ENCODE results near the gene HOMEZ.
"Not testable (repeated sequence)": the region's sequence is repeated elsewhere in the genome, so short reads cannot be mapped to it uniquely, and the experiment has no call there.

Gene HOMEZ

DNA sequence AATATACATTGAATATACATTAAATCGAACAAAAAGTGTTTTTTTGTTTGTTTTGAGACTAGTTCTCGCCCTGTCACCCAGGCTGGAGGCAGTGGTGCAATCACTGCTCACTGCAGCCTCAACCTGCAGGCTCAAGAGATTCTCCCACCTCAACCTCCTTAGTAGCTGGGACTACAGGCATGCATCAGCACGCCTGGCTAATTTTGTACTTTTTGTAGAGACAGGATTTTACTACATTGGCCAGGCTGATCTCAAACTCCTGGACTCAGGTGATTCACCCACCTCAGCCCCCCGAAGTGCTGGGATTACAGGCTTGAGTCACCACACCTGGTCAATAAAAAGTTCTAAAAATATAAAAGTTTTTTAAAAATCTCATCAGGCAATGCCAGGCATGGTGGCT, 58.4 kb downstream of the HOMEZ start:
- no peak overlapping the region for H3K4me3 ChIP-seq (ENCODE audit: low read depth, low read length)
- no peak for DNase-seq (ENCODE audit: low read depth)
- TF ChIP-seq, protein P1, sequence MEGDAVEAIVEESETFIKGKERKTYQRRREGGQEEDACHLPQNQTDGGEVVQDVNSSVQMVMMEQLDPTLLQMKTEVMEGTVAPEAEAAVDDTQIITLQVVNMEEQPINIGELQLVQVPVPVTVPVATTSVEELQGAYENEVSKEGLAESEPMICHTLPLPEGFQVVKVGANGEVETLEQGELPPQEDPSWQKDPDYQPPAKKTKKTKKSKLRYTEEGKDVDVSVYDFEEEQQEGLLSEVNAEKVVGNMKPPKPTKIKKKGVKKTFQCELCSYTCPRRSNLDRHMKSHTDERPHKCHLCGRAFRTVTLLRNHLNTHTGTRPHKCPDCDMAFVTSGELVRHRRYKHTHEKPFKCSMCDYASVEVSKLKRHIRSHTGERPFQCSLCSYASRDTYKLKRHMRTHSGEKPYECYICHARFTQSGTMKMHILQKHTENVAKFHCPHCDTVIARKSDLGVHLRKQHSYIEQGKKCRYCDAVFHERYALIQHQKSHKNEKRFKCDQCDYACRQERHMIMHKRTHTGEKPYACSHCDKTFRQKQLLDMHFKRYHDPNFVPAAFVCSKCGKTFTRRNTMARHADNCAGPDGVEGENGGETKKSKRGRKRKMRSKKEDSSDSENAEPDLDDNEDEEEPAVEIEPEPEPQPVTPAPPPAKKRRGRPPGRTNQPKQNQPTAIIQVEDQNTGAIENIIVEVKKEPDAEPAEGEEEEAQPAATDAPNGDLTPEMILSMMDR (IDR thresholded peaks at IDR 0.05; ENCODE audit: insufficient read depth, low read depth, low read length, missing control alignments) = no peak

DNA sequence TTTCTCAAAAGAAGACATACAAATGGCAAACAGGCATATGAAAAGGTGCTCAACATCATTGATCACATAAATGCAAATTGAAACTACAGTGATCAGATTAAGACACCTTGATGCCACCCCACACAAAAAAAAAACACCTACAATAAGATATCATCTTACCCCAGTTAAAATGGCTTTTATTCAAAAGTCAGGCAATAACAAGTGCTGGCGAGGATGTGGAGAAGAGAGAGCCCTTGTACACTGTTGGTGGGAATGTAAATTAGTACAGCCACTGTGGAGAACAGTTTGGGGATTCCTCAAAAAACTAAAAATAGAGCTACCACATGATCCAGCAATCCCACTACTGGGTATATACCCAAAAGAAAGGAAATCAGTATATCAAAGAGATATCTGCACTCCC, 61.0 kb downstream of the HOMEZ start:
- H3K4me3 ChIP-seq (ENCODE audit: low read depth, low read length); DNase-seq (ENCODE audit: low read depth): not testable (repeated sequence)
